Spleen (tissue), 11 donors: ENCODE measurements around the gene FAIM2. TPM values are rescaled to one million over a fixed set of nuclear protein-coding genes. Genes with fewer than 3 reads are reported as not detected.

Experiments
- DNase-seq: peaks from one replicate; pipeline ENCODE4 v3.0.0-alpha.2; 2020
- H3K27ac ChIP-seq, 8 donors: fragments of 200-600 bp; sonication (generic) in 7 of 8; 1 replicate in 4 of 8; 2 replicates in 4 of 8; pipeline versions ENCODE4 v1.5.0 to v1.8.0; 2016 to 2021; ENCODE audit warnings: inconsistent platforms in 4 of 8, mild to moderate bottlenecking in 4 of 8, moderate library complexity in 1 of 8
- H3K27me3 ChIP-seq, 7 donors: fragments of 200-600 bp; sonication (generic) in 6 of 7; replicated peaks in 1 of 7; 1 replicate in 4 of 7; 2 replicates in 3 of 7; pipeline versions ENCODE4 v1.5.0 to v1.8.0; 2016 to 2021; ENCODE audit warnings: inconsistent platforms in 3 of 7, mild to moderate bottlenecking in 1 of 7
- H3K36me3 ChIP-seq, 6 donors: fragments of 200-600 bp; sonication (generic) in 5 of 6; 1 replicate in 4 of 6; 2 replicates in 2 of 6; pipeline versions ENCODE4 v1.5.0 to v1.8.0; 2016 to 2021; ENCODE audit warnings: inconsistent platforms in 2 of 6
- H3K4me1 ChIP-seq, 6 donors: fragments of 200-600 bp; sonication (generic) in 5 of 6; 1 replicate in 3 of 6; 2 replicates in 3 of 6; pipeline versions ENCODE4 v1.5.0 to v1.8.0; 2016 to 2021; ENCODE audit warnings: inconsistent platforms in 3 of 6
- H3K4me3 ChIP-seq, 8 donors: fragments of 200-600 bp; sonication (generic) in 7 of 8; 1 replicate in 4 of 8; 2 replicates in 4 of 8; pipeline versions ENCODE4 v1.5.0 to v1.8.0; 2016 to 2021; ENCODE audit warnings: inconsistent platforms in 4 of 8, mild to moderate bottlenecking in 4 of 8, moderate library complexity in 2 of 8
- H3K9me3 ChIP-seq, 8 donors: fragments of 200-600 bp; sonication (generic) in 7 of 8; 1 replicate in 4 of 8; 2 replicates in 4 of 8; pipeline versions ENCODE4 v1.5.0 to v1.8.0; 2016 to 2021; ENCODE audit warnings: inconsistent platforms in 4 of 8
- CTCF ChIP-seq, 11 experiments: fragments of 200-600 bp in 7 of 11; fragments of 450-650 bp in 4 of 11; sonication (generic) in 4 of 11; IDR thresholded peaks in 8 of 11; conservative IDR thresholded peaks in 3 of 11; 1 replicate in 7 of 11; 2 replicates in 4 of 11; pipeline versions ENCODE4 v1.4.0 to v1.8.0; 2016 to 2021; ENCODE audit warnings: antibody characterized with exemption in 11 of 11, inconsistent platforms in 4 of 11, mild to moderate bottlenecking in 1 of 11
- POLR2A ChIP-seq, 3 donors: fragments of 450-650 bp; IDR thresholded peaks; one replicate each; pipeline ENCODE4 v1.5.1; 2017; ENCODE audit warnings: antibody characterized with exemption in 3 of 3, mild to moderate bottlenecking in 1 of 3
- POLR2AphosphoS5 ChIP-seq, 3 donors: sonication (generic); formaldehyde crosslinking; IDR thresholded peaks; one replicate each; pipeline ENCODE4 v1.5.1; 2017; ENCODE audit warnings: antibody characterized with exemption in 3 of 3
- WGBS, 5 donors: extraction: QIAGEN DNeasy Blood & Tissue Kit in 3 of 5; methylation state at CpG; one replicate each; pipeline versions ENCODE4 v1.1.5 to v1.1.7; 2013 to 2018; 5-methylcytosine and 5-hydroxymethylcytosine counted together
- intact Hi-C: fragments of 100-400 bp; cut with DNase I; formaldehyde crosslinking; loops from one replicate; pipeline ENCODE4 v1.15.0; 2023; ENCODE audit warnings: low total_unique reads
- polyA plus RNA-seq, 3 donors: library from polyadenylated mRNA; stranded (reverse); fragments of 200-250 nt; gene quantifications; one replicate each; pipeline ENCODE4 v1.2.1, GENCODE V29; 2013
- total RNA-seq, 7 donors: library from RNA; depleted of rRNA in 3 of 7; stranded (reverse); fragments of >200 nt in 3 of 7; fragmentation: NEBNext Ultra II Directional in 4 of 7; extraction: Animal tissue kit (Norgen Biotek cat#: 25700) in 4 of 7; gene quantifications; one replicate each; pipeline versions ENCODE4 v1.1.0 to v1.2.1, GENCODE V29; 2016 to 2021
- donor health status: healthy with polysubstance abuse.
- donor health status: DM: no; HTN: no; CAD: no; lungs with moderate emphysema.
- donor health status: DM: no; HTN: no; CAD: no.
- donor health status: Bipolar disorder and iron deficiency.
- donor health status: healthy.
- donor health status: DM: no; HTN: no; CAD: no.
- donor health status: DM: yes; HTN: yes; CAD: no.

The FAIM2 gene
- total and polyA plus RNA-seq, 10 donors, result 0.04 to 3.2 (median 0.47) TPM; not detected in 1

- H3K4me3 ChIP-seq, result no peak overlapping the region
- TF ChIP-seq POLR2AphosphoS5 (IDR thresholded peaks at IDR 0.05) (no peak), POLR2A (IDR thresholded peaks at IDR 0.05) (no peak), CTCF (IDR thresholded peaks at IDR 0.05 in 8 of 11, conservative IDR thresholded peaks at IDR 0.05 in 3 of 11) (no peak)
- intact Hi-C loops, result no loop called here
- peaks cover 0 to 21% (median 0%) of the 10 kb centered on the region in 7 donors for H3K27me3 ChIP-seq
- H3K36me3 ChIP-seq, result no peaks in the 10 kb centered on the region
- peaks cover 0 to 12% (median 0%) of the 10 kb centered on the region in 6 donors for H3K4me1 ChIP-seq
- 64 to 79% (median 72%) methylated on average over 10 of the region's 10 CpGs for WGBS, 5 donors
- no peak for DNase-seq
- peak overlapping the region in 1 of 8 donors; percentile 4 for H3K27ac ChIP-seq
- H3K9me3 ChIP-seq, result no peaks in the 10 kb centered on the region
These were observed 9.6 kb downstream of the FAIM2 start for GRCh38 chr12:49893753-49894750.

- intact Hi-C loops, result no loop called here
- H3K27me3 ChIP-seq, result peaks cover 0 to 14% (median 0%) of the 10 kb centered on the region in 7 donors
- DNase-seq, result no peak
- H3K4me3 ChIP-seq, result no peak overlapping the region
- WGBS, 5 donors, result 47 to 75% (median 63%) methylated on average over 3 of the region's 3 CpGs
- H3K9me3 ChIP-seq, result no peaks in the 10 kb centered on the region
- TF ChIP-seq POLR2A (IDR thresholded peaks at IDR 0.05) (no peak), POLR2AphosphoS5 (IDR thresholded peaks at IDR 0.05) (no peak), CTCF (IDR thresholded peaks at IDR 0.05 in 8 of 11, conservative IDR thresholded peaks at IDR 0.05 in 3 of 11) (no peak)
- H3K4me1 ChIP-seq, result peaks cover 0 to 12% (median 0%) of the 10 kb centered on the region in 6 donors
- no peak overlapping the region for H3K27ac ChIP-seq
- no peaks in the 10 kb centered on the region for H3K36me3 ChIP-seq
These were observed 10.9 kb downstream of the FAIM2 start for GRCh38 chr12:49892732-49893317.

GRCh38 chr12:49892084-49892731, 11.5 kb downstream of the FAIM2 start:
- Histone ChIP-seq H3K27me3 (peaks cover 0 to 11% (median 0%) of the 10 kb centered on the region in 7 donors), H3K9me3 (no peaks in the 10 kb centered on the region), H3K4me3 (no peak overlapping the region), H3K4me1 (peaks cover 0 to 12% (median 0%) of the 10 kb centered on the region in 6 donors), H3K36me3 (no peaks in the 10 kb centered on the region), H3K27ac (no peak overlapping the region)
- 76 to 85% (median 79%) methylated on average over 10 of the region's 10 CpGs for WGBS, 5 donors
- intact Hi-C loops, result no loop called here
- DNase-seq, result no peak
- TF ChIP-seq CTCF (IDR thresholded peaks at IDR 0.05 in 8 of 11, conservative IDR thresholded peaks at IDR 0.05 in 3 of 11), result no peak
